ENCODE results near the gene RNF214.
A peak's percentile ranks its signal among the peaks of the same experiment; 100 is the strongest.

RNF214 gene

GRCh38 chr11:117328375-117329010, 96.0 kb downstream of the RNF214 start:
- TF ChIP-seq, protein P1, sequence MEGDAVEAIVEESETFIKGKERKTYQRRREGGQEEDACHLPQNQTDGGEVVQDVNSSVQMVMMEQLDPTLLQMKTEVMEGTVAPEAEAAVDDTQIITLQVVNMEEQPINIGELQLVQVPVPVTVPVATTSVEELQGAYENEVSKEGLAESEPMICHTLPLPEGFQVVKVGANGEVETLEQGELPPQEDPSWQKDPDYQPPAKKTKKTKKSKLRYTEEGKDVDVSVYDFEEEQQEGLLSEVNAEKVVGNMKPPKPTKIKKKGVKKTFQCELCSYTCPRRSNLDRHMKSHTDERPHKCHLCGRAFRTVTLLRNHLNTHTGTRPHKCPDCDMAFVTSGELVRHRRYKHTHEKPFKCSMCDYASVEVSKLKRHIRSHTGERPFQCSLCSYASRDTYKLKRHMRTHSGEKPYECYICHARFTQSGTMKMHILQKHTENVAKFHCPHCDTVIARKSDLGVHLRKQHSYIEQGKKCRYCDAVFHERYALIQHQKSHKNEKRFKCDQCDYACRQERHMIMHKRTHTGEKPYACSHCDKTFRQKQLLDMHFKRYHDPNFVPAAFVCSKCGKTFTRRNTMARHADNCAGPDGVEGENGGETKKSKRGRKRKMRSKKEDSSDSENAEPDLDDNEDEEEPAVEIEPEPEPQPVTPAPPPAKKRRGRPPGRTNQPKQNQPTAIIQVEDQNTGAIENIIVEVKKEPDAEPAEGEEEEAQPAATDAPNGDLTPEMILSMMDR (IDR thresholded peaks at IDR 0.05; ENCODE audit: low read depth, low read length, poor library complexity, severe bottlenecking), result no peak
- TF ChIP-seq EZH2phosphoT487 (IDR thresholded peaks at IDR 0.05; ENCODE audit: borderline replicate concordance, low read length), result no peak
- Histone ChIP-seq H3K4me3 (ENCODE audit: low read length) (peak overlapping the region; percentile 91), H3K36me3 (ENCODE audit: control insufficient read depth, low read length) (no peaks in the 10 kb centered on the region), H3K27ac (ENCODE audit: low read depth, low read length) (peak overlapping the region; percentile 72), H3K27me3 (ENCODE audit: control insufficient read depth, low read length) (no peaks in the 10 kb centered on the region), H3K4me2 (ENCODE audit: low read length) (peak overlapping the region; percentile 78), H3K9me2 (replicated peaks; ENCODE audit: control insufficient read depth, low read length) (no peaks in the 10 kb centered on the region), H3K4me1 (ENCODE audit: control insufficient read depth, low read length) (peaks cover 17% of the 10 kb centered on the region), H3K9me3 (ENCODE audit: control insufficient read depth, insufficient read depth, low read length) (no peaks in the 10 kb centered on the region), H4K20me1 (ENCODE audit: control insufficient read depth, insufficient read depth, low read depth, low read length) (no peaks in the 10 kb centered on the region), H3F3A (ENCODE audit: control insufficient read depth, insufficient read depth) (peaks cover 6% of the 10 kb centered on the region; the same call in 1 of the 2 replicates), H3K79me2 (ENCODE audit: control insufficient read depth, low read length) (peaks cover 13% of the 10 kb centered on the region)

DNA sequence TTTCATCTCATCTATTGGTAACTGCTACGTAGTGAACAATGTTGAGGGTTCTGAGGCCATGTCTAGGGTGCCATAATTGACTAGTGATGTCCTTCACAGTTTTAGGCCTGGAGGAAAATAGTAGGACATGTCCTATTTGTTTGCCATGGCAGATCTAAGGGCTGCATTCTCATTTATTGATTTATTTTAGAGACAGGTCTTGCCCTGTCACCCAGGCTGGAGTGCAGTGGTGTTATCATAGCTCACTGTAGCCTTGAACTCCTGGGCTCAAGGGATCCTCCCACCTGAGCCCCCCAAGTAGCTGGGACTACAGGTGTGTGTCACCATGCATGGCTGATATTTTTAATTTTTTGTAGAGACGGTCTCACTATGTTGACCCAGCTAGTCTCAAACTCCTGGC, 100.4 kb downstream of the RNF214 start:
- no peaks in the 10 kb centered on the region for H3F3A ChIP-seq (ENCODE audit: control insufficient read depth, insufficient read depth)
- H3K4me3 ChIP-seq (ENCODE audit: low read length), result no peak overlapping the region

GRCh38 chr11:117333917-117334316, 101.4 kb downstream of the RNF214 start:
- Histone ChIP-seq H3K27me3 (ENCODE audit: control insufficient read depth, low read length) (no peaks in the 10 kb centered on the region), H3K36me3 (ENCODE audit: control insufficient read depth, low read length) (peaks cover 10% of the 10 kb centered on the region), H3K4me3 (ENCODE audit: low read length) (no peak overlapping the region), H3K4me2 (ENCODE audit: low read length) (no peak overlapping the region), H3K9me2 (replicated peaks; ENCODE audit: control insufficient read depth, low read length) (no peaks in the 10 kb centered on the region), H3K9me3 (ENCODE audit: control insufficient read depth, insufficient read depth, low read length) (no peaks in the 10 kb centered on the region), H3K4me1 (ENCODE audit: control insufficient read depth, low read length) (peaks cover 12% of the 10 kb centered on the region), H3K79me2 (ENCODE audit: control insufficient read depth, low read length) (peaks cover 6% of the 10 kb centered on the region), H3K27ac (ENCODE audit: low read depth, low read length) (no peak overlapping the region), H3F3A (ENCODE audit: control insufficient read depth, insufficient read depth) (no peaks in the 10 kb centered on the region), H4K20me1 (ENCODE audit: control insufficient read depth, insufficient read depth, low read depth, low read length) (no peaks in the 10 kb centered on the region)
- TF ChIP-seq, protein P1 (IDR thresholded peaks at IDR 0.05; ENCODE audit: low read depth, low read length, poor library complexity, severe bottlenecking), result no peak
- no peak for TF ChIP-seq EZH2phosphoT487 (IDR thresholded peaks at IDR 0.05; ENCODE audit: borderline replicate concordance, low read length)

More for the DNA sequence above, 100.4 kb downstream of the RNF214 start:
- Histone ChIP-seq H3K27ac (ENCODE audit: low read depth, low read length) (no peak overlapping the region), H3K4me1 (ENCODE audit: control insufficient read depth, low read length) (peaks cover 17% of the 10 kb centered on the region), H4K20me1 (ENCODE audit: control insufficient read depth, insufficient read depth, low read depth, low read length) (no peaks in the 10 kb centered on the region), H3K79me2 (ENCODE audit: control insufficient read depth, low read length) (peaks cover 13% of the 10 kb centered on the region), H3K9me2 (replicated peaks; ENCODE audit: control insufficient read depth, low read length) (no peaks in the 10 kb centered on the region), H3K27me3 (ENCODE audit: control insufficient read depth, low read length) (no peaks in the 10 kb centered on the region), H3K4me2 (ENCODE audit: low read length) (no peak overlapping the region), H3K36me3 (ENCODE audit: control insufficient read depth, low read length) (0 out of 2 replicates have a peak, but pooled peaks cover 3% of the 10 kb centered on the region), H3K9me3 (ENCODE audit: control insufficient read depth, insufficient read depth, low read length) (no peaks in the 10 kb centered on the region)
- TF ChIP-seq, protein P1 (IDR thresholded peaks at IDR 0.05; ENCODE audit: low read depth, low read length, poor library complexity, severe bottlenecking), result no peak
- no peak for TF ChIP-seq EZH2phosphoT487 (IDR thresholded peaks at IDR 0.05; ENCODE audit: borderline replicate concordance, low read length)
